HAP-1 (cell line): ENCODE results near the gene OXT.

ENCODE experiments used
- DNase-seq, 2 experiments: peaks; one replicate each; pipeline ENCODE4 v3.0.0-alpha.2; 2016 to 2020; ENCODE audit warnings: low spot score in 2 of 2
- H3K27me3 ChIP-seq: fragments of 250-450 bp; sonication (Bioruptor Pico); 2 replicates; pipeline ENCODE4 v1.5.1; 2020; ENCODE audit warnings: low read depth, mild to moderate bottlenecking, moderate library complexity
- H3K36me3 ChIP-seq: fragments of 250-450 bp; sonication (Bioruptor Pico); replicated peaks from 2 replicates; pipeline ENCODE4 v1.5.1; 2020; ENCODE audit warnings: mild to moderate bottlenecking
- H3K4me1 ChIP-seq: fragments of 250-450 bp; sonication (Bioruptor Pico); 2 replicates; pipeline ENCODE4 v1.5.1; 2020; ENCODE audit warnings: mild to moderate bottlenecking
- H3K4me3 ChIP-seq: fragments of 250-450 bp; sonication (Bioruptor Pico); 2 replicates; pipeline ENCODE4 v1.5.1; 2020; ENCODE audit warnings: mild to moderate bottlenecking, moderate library complexity
- H3K9me3 ChIP-seq: fragments of 250-450 bp; sonication (Bioruptor Pico); 2 replicates; pipeline ENCODE4 v1.5.1; 2020; ENCODE audit warnings: mild to moderate bottlenecking, moderate library complexity
- in situ Hi-C: fragments of 300-500 bp; cut with MboI; formaldehyde crosslinking; loops from 3 replicates; pipeline ENCODE4 v1.14.3; 2020; ENCODE audit warnings: low sequenced_read_pairs, inconsistent platforms, mixed read lengths

Gene OXT

DNA sequence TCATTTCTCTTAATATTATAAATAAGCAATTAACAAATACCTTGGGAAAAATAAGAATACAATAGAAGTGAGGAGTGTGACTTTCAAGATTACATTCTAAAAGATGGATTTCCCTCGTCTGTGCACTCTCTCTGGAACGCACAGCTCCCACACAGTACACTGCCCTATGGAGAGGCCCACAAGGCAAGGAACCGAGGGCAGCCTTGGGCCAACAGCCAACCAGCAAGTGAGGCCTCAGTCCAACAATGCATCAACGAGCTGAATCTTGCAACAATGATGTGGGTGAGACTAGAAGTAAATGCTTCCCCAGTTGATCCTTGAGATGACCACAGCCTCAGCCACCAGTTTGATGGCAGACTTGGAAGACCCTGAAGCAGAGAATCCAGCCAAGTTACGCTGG is 47.6 kb downstream of the OXT start:
- H3K4me1 ChIP-seq = no peaks in the 10 kb centered on the region
- no peaks in the 10 kb centered on the region for H3K27me3 ChIP-seq
- H3K4me3 ChIP-seq = no peak overlapping the region
- in situ Hi-C loops = loop anchor here (5.0 kb wide), 1 partner anchor 62 kb away; no protein-coding TSS in a partner anchor
- DNase-seq = no peak
- H3K36me3 ChIP-seq = peaks cover 12% of the 10 kb centered on the region
- no peaks in the 10 kb centered on the region for H3K9me3 ChIP-seq

DNA sequence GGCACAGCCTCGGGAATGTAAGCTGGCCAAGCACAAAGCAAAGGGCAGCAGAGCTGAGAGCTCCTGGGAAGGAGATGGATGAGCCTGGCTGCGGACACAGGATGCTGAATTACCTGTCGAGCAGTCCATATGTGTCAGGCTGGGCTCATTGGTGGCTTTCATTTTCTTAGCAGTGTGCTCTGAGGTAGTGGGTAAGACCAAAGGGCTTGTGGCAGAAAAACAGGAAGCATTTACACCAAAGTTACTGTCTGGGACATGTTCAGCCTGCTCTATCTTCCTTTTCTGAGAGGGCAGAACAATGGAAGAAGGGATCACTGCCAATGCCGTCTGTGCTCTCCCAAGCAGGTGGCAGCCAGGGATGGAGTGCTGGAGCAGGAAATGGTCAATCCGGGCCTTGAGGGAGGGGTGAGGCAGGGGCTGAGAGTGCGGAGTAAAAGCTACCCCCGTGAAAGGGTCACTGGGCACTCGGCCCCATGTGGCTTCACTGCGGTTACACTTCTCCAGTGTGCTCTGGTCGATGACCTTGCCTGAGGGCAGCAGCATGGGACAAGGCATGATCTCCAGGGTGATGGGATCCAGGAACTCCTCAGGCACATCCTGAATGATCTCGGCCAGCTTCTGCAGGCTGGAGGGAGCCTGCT is 50.0 kb downstream of the OXT start:
- Histone ChIP-seq H3K9me3 (no peaks in the 10 kb centered on the region), H3K27me3 (no peaks in the 10 kb centered on the region), H3K36me3 (peaks cover 12% of the 10 kb centered on the region), H3K4me3 (no peak overlapping the region), H3K4me1 (no peaks in the 10 kb centered on the region)
- no peak for DNase-seq
- in situ Hi-C loops = no loop called here
